ENCODE data around the gene ALDH18A1.

ALDH18A1 gene

GRCh38 chr10:95569368-95569767, 87.1 kb downstream of the ALDH18A1 start:
- no peak for DNase-seq (ENCODE audit: low read depth, low spot score)
- H3K9me3 ChIP-seq (ENCODE audit: control insufficient read depth, insufficient read depth, low read length), result no peaks in the 10 kb centered on the region
- no peaks in the 10 kb centered on the region for H3K27me3 ChIP-seq (ENCODE audit: control insufficient read depth, insufficient read depth, low read length)

GRCh38 chr10:95567903-95568630, 88.4 kb downstream of the ALDH18A1 start:
- Histone ChIP-seq H3K4me1 (ENCODE audit: control insufficient read depth, insufficient read depth, low read length) (no peaks in the 10 kb centered on the region), H3K4me3 (ENCODE audit: low read length) (no peak overlapping the region), H3K9me3 (ENCODE audit: control insufficient read depth, insufficient read depth, low read length) (no peaks in the 10 kb centered on the region), H3K36me3 (ENCODE audit: control insufficient read depth, insufficient read depth, low read length) (no peaks in the 10 kb centered on the region), H3K27ac (ENCODE audit: low read length) (no peak overlapping the region), H3K27me3 (ENCODE audit: control insufficient read depth, insufficient read depth, low read length) (no peaks in the 10 kb centered on the region)
- no peak for DNase-seq (ENCODE audit: low read depth, low spot score)
- WGBS (ENCODE audit: insufficient coverage, insufficient read length), result no CpG with 5 or more reads among the region's 5 CpGs

More at GRCh38 chr10:95569368-95569767, 87.1 kb downstream of the ALDH18A1 start:
- H3K4me1 ChIP-seq (ENCODE audit: control insufficient read depth, insufficient read depth, low read length), result no peaks in the 10 kb centered on the region
- no peak overlapping the region for H3K27ac ChIP-seq (ENCODE audit: low read length)
- no peaks in the 10 kb centered on the region for H3K36me3 ChIP-seq (ENCODE audit: control insufficient read depth, insufficient read depth, low read length)
- no peak overlapping the region for H3K4me3 ChIP-seq (ENCODE audit: low read length)

DNA sequence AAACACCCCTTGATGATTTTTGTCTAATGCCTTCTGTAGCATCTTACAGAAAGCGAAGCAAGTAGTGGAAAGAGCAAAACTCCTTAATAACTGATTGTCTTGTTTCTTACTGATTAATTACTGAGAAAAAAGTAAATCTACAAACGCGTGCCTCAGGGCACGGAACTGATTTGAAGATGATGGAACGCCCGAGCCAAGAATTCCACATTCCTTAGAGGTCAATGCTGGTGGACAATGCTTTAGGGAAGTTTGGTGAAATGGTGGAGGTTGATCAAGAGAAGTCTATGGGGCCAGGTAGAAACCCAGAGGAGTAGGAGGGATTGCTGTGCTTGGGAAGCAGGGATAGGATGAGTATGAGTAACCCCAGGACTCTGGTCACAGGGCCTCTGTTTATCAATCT, 90.4 kb downstream of the ALDH18A1 start:
- no peaks in the 10 kb centered on the region for H3K27me3 ChIP-seq (ENCODE audit: control insufficient read depth, insufficient read depth, low read length)
- H3K27ac ChIP-seq (ENCODE audit: low read length), result no peak overlapping the region

DNA sequence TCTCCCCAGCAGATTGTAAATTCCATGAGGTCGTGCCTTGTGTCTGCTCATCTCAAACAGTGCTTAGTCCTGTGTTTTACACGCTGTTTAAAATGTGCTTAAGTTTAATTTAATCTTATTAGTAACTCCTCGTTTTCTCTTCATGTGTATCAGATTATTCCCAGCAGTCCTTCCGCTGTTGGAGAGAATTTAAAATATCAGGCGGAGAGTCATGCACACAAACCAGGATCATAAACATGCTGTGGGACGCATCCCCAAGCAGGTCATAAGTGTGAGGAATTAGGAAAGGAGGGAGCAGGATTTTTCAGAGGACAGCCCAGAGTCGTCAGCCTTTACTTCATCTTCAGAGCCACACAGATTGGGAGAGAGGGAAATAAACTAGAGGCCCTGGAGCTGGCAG, 91.2 kb downstream of the ALDH18A1 start:
- Histone ChIP-seq H3K9me3 (ENCODE audit: control insufficient read depth, insufficient read depth, low read length) (no peaks in the 10 kb centered on the region), H3K27ac (ENCODE audit: low read length) (no peak overlapping the region), H3K4me1 (ENCODE audit: control insufficient read depth, insufficient read depth, low read length) (no peaks in the 10 kb centered on the region), H3K4me3 (ENCODE audit: low read length) (no peak overlapping the region), H3K36me3 (ENCODE audit: control insufficient read depth, insufficient read depth, low read length) (no peaks in the 10 kb centered on the region), H3K27me3 (ENCODE audit: control insufficient read depth, insufficient read depth, low read length) (no peaks in the 10 kb centered on the region)
- no CpG with 5 or more reads among the region's 7 CpGs for WGBS (ENCODE audit: insufficient coverage, insufficient read length)
- no peak for DNase-seq (ENCODE audit: low read depth, low spot score)

More for the DNA sequence above, 90.4 kb downstream of the ALDH18A1 start:
- Histone ChIP-seq H3K4me3 (ENCODE audit: low read length) (no peak overlapping the region), H3K9me3 (ENCODE audit: control insufficient read depth, insufficient read depth, low read length) (no peaks in the 10 kb centered on the region), H3K36me3 (ENCODE audit: control insufficient read depth, insufficient read depth, low read length) (no peaks in the 10 kb centered on the region), H3K4me1 (ENCODE audit: control insufficient read depth, insufficient read depth, low read length) (no peaks in the 10 kb centered on the region)
- DNase-seq (ENCODE audit: low read depth, low spot score), result no peak
- no CpG with 5 or more reads among the region's 6 CpGs for WGBS (ENCODE audit: insufficient coverage, insufficient read length)

DNA sequence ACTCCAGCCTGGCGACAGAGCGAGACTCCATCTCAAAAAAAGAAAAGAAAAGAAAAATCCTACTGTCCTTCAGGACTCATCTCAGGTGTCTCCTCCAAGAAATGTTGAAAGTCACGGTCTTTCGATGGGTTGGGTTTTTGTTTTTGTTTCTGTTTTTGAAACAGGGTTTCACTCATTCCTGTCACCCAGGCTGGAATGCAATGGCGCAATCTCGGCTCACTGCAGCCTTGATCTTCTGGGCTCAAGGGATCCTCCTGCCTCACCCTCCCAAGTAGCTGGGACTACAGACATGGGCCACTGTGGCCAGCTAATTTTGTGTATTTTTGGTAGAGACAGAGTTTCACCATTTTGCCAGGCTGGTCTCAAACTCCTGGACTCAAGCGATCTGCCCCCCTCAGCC, 92.2 kb downstream of the ALDH18A1 start:
- H3K27ac ChIP-seq (ENCODE audit: low read length), result no peak overlapping the region
- H3K4me3 ChIP-seq (ENCODE audit: low read length), result no peak overlapping the region
- 0 out of 2 replicates have a peak, but pooled peaks cover 3% of the 10 kb centered on the region for H3K4me1 ChIP-seq (ENCODE audit: control insufficient read depth, insufficient read depth, low read length)
- no peaks in the 10 kb centered on the region for H3K9me3 ChIP-seq (ENCODE audit: control insufficient read depth, insufficient read depth, low read length)
- DNase-seq (ENCODE audit: low read depth, low spot score), result no peak
- no CpG with 5 or more reads among the region's 7 CpGs for WGBS (ENCODE audit: insufficient coverage, insufficient read length)
- no peaks in the 10 kb centered on the region for H3K27me3 ChIP-seq (ENCODE audit: control insufficient read depth, insufficient read depth, low read length)
- H3K36me3 ChIP-seq (ENCODE audit: control insufficient read depth, insufficient read depth, low read length), result no peaks in the 10 kb centered on the region

GRCh38 chr10:95562341-95562965, 94.1 kb downstream of the ALDH18A1 start:
- Histone ChIP-seq H3K27ac (ENCODE audit: low read length) (no peak overlapping the region), H3K36me3 (ENCODE audit: control insufficient read depth, insufficient read depth, low read length) (no peaks in the 10 kb centered on the region), H3K9me3 (ENCODE audit: control insufficient read depth, insufficient read depth, low read length) (no peaks in the 10 kb centered on the region), H3K4me3 (ENCODE audit: low read length) (no peak overlapping the region), H3K27me3 (ENCODE audit: control insufficient read depth, insufficient read depth, low read length) (no peaks in the 10 kb centered on the region), H3K4me1 (ENCODE audit: control insufficient read depth, insufficient read depth, low read length) (peaks cover 8% of the 10 kb centered on the region)
- no CpG with 5 or more reads among the region's 7 CpGs for WGBS (ENCODE audit: insufficient coverage, insufficient read length)
- DNase-seq (ENCODE audit: low read depth, low spot score), result no peak

GRCh38 chr10:95561864-95562177, 94.7 kb downstream of the ALDH18A1 start:
- no peaks in the 10 kb centered on the region for H3K27me3 ChIP-seq (ENCODE audit: control insufficient read depth, insufficient read depth, low read length)
- no peaks in the 10 kb centered on the region for H3K9me3 ChIP-seq (ENCODE audit: control insufficient read depth, insufficient read depth, low read length)
- DNase-seq (ENCODE audit: low read depth, low spot score), result no peak
- no peak overlapping the region; the same call in 1 of the 2 replicates for H3K4me3 ChIP-seq (ENCODE audit: low read length)
- H3K27ac ChIP-seq (ENCODE audit: low read length), result no peak overlapping the region
- no CpG with 5 or more reads among the region's 7 CpGs for WGBS (ENCODE audit: insufficient coverage, insufficient read length)
- H3K4me1 ChIP-seq (ENCODE audit: control insufficient read depth, insufficient read depth, low read length), result peaks cover 10% of the 10 kb centered on the region
- no peaks in the 10 kb centered on the region for H3K36me3 ChIP-seq (ENCODE audit: control insufficient read depth, insufficient read depth, low read length)

DNA sequence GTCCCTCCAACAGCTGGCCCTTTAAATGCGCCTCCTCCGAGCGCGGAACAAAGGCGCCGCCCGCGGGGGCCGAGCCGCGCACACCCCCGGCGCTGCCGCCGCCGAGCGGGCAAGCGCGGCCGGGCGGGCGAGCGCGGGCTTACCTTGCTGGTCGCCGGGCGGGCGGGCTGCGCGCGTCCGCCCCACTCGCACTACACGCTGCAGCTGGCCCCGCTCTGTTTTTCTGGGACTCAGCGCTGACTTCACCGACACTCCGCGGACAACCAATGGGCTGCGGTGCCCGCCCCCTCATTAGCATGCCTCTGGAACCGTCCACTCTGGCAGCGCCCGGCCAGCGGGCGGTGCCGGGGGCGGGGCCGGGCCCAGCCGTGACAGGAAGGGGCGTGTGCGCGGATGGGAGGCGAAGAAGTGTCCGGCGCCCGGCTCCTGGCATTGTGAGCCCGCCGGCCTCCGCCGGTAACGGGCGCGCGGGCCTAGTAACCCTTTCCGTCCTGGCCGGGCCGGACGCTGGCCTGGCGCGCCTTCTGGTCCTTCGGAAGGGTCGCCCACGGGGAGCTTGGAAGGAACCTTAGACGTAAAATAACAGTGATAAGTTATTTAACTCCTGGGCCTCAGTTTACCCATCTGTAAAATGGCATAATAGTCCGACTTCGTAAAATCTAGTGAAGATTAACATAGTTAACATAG, 95.2 kb downstream of the ALDH18A1 start, which contains the start of gene SORBS1:
Gene SORBS1 (minus strand): TSS at position 195 of the 687 bp plus-strand sequence. CDS start 120,236 bp downstream, outside the sequence.
- Histone ChIP-seq H3K27ac (ENCODE audit: low read length) (no peak within 1 kb of the TSS), H3K4me1 (ENCODE audit: control insufficient read depth, insufficient read depth, low read length) (peaks cover 10% of the 10 kb centered on the region), H3K4me3 (ENCODE audit: low read length) (peak within 1 kb of the TSS; percentile 72), H3K27me3 (ENCODE audit: control insufficient read depth, insufficient read depth, low read length) (no peaks in the 10 kb centered on the region), H3K36me3 (ENCODE audit: control insufficient read depth, insufficient read depth, low read length) (no peaks in the 10 kb centered on the region), H3K9me3 (ENCODE audit: control insufficient read depth, insufficient read depth, low read length) (no peaks in the 10 kb centered on the region)
- no CpG with 5 or more reads among the region's 77 CpGs for WGBS (ENCODE audit: insufficient coverage, insufficient read length)
- DNase-seq (ENCODE audit: low read depth, low spot score), result peak; percentile 85

GRCh38 chr10:95560278-95561176, 96.0 kb downstream of the ALDH18A1 start:
- no peaks in the 10 kb centered on the region for H3K9me3 ChIP-seq (ENCODE audit: control insufficient read depth, insufficient read depth, low read length)
- peak overlapping the region; percentile 72 for H3K4me3 ChIP-seq (ENCODE audit: low read length)
- H3K4me1 ChIP-seq (ENCODE audit: control insufficient read depth, insufficient read depth, low read length), result peaks cover 10% of the 10 kb centered on the region
- no peak overlapping the region for H3K27ac ChIP-seq (ENCODE audit: low read length)
- no CpG with 5 or more reads among the region's 48 CpGs for WGBS (ENCODE audit: insufficient coverage, insufficient read length)
- no peaks in the 10 kb centered on the region for H3K36me3 ChIP-seq (ENCODE audit: control insufficient read depth, insufficient read depth, low read length)
- no peaks in the 10 kb centered on the region for H3K27me3 ChIP-seq (ENCODE audit: control insufficient read depth, insufficient read depth, low read length)
- DNase-seq (ENCODE audit: low read depth, low spot score), result no peak

DNA sequence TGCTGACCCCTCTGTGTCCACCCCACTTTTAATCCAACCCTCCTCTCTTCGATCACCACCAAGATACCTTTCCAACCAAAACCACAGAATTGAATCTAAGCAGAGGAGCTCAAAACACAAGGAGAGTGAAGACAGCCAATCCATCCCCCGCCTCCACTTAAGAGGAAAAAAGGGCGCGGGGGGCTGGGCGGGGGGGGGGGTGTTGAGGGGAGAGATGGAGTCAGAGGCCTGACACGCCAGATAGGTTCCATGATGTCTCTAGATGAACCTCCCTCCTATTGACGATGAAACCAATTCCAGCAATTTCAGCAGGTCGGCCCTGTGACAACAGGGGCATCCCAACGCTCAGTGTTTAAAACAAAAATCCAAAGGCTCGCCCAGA, 96.6 kb downstream of the ALDH18A1 start:
- Histone ChIP-seq H3K9me3 (ENCODE audit: control insufficient read depth, insufficient read depth, low read length) (no peaks in the 10 kb centered on the region), H3K27me3 (ENCODE audit: control insufficient read depth, insufficient read depth, low read length) (no peaks in the 10 kb centered on the region), H3K36me3 (ENCODE audit: control insufficient read depth, insufficient read depth, low read length) (no peaks in the 10 kb centered on the region), H3K4me3 (ENCODE audit: low read length) (peak overlapping the region; percentile 72; the same call in 1 of the 2 replicates), H3K4me1 (ENCODE audit: control insufficient read depth, insufficient read depth, low read length) (peaks cover 10% of the 10 kb centered on the region), H3K27ac (ENCODE audit: low read length) (no peak overlapping the region)
- DNase-seq (ENCODE audit: low read depth, low spot score), result no peak
- no CpG with 5 or more reads among the region's 10 CpGs for WGBS (ENCODE audit: insufficient coverage, insufficient read length)

Data from iPS DF 6.9 (cell line).